A673 (cell line): ENCODE data around the gene CAP1.

Source experiments
- CTCF ChIP-seq: fragments of 300-800, 200-600 bp; sonication (generic); conservative IDR thresholded peaks from 2 replicates; pipeline ENCODE4 v1.5.1; 2017; ENCODE audit warnings: low read depth, mild to moderate bottlenecking, antibody characterized with exemption, low read length, moderate library complexity, mixed read lengths
- EZH2 ChIP-seq: fragments of 200-600 bp; sonication (generic); IDR thresholded peaks from 2 replicates; pipeline ENCODE4 v1.6.1; 2017; ENCODE audit warnings: borderline replicate concordance, low read depth, mild to moderate bottlenecking, mixed read lengths, antibody characterized with exemption, low read length; ENCODE audit not compliant: poor library complexity, severe bottlenecking

GRCh38 chr1:39992234-39992633, 48.3 kb upstream of the CAP1 start:
- no peak for TF ChIP-seq CTCF
- TF ChIP-seq EZH2, result no peak
